ENCODE results near the gene IRF6. TPM values are rescaled to one million over a fixed set of nuclear protein-coding genes. Genes with fewer than 3 reads are reported as not detected.

Gene IRF6
- total RNA-seq = 0.16 and 0.17 TPM in 2 replicates

- Mint-ChIP-seq H3K27me3 (ENCODE audit: insufficient read depth) (peaks cover 10% of the 10 kb centered on the region), H3K4me3 (peak within 1 kb of the TSS; percentile 27), H3K27ac (no peak within 1 kb of the TSS), H3K36me3 (ENCODE audit: low read depth) (no peaks in the 10 kb centered on the region), H3K4me1 (ENCODE audit: low read depth) (peaks cover 18% of the 10 kb centered on the region), H3K9me3 (no peaks in the 10 kb centered on the region)
- intact Hi-C loops (cut with micrococcal nuclease) = no loop called here
- DNase-seq (ENCODE audit: low spot score) = no peak
Observed at GRCh38 chr1:209805875-209806760, at the start of gene IRF6. TSS of gene IRF6 (minus strand) at chr1:209806142. CDS start at chr1:209801413, 4,729 bp downstream.

GRCh38 chr1:209855623-209856022, 49.7 kb upstream of the IRF6 start:
- Mint-ChIP-seq H3K4me1 (ENCODE audit: low read depth) (no peaks in the 10 kb centered on the region), H3K36me3 (ENCODE audit: low read depth) (peaks cover 22% of the 10 kb centered on the region), H3K27ac (no peak overlapping the region), H3K9me3 (no peaks in the 10 kb centered on the region), H3K27me3 (ENCODE audit: insufficient read depth) (no peaks in the 10 kb centered on the region), H3K4me3 (no peak overlapping the region)
- intact Hi-C loops (cut with micrococcal nuclease) = no loop called here
- DNase-seq (ENCODE audit: low spot score) = no peak

- intact Hi-C loops (cut with micrococcal nuclease) = no loop called here
- H3K27ac Mint-ChIP-seq = no peak overlapping the region
- H3K9me3 Mint-ChIP-seq = no peaks in the 10 kb centered on the region
- H3K4me1 Mint-ChIP-seq (ENCODE audit: low read depth) = no peaks in the 10 kb centered on the region
- H3K27me3 Mint-ChIP-seq (ENCODE audit: insufficient read depth) = no peaks in the 10 kb centered on the region
- H3K36me3 Mint-ChIP-seq (ENCODE audit: low read depth) = peaks cover 27% of the 10 kb centered on the region
- no peak for DNase-seq (ENCODE audit: low spot score)
- no peak overlapping the region for H3K4me3 Mint-ChIP-seq
Observed at GRCh38 chr1:209855006-209855405, 49.1 kb upstream of the IRF6 start.

DNA sequence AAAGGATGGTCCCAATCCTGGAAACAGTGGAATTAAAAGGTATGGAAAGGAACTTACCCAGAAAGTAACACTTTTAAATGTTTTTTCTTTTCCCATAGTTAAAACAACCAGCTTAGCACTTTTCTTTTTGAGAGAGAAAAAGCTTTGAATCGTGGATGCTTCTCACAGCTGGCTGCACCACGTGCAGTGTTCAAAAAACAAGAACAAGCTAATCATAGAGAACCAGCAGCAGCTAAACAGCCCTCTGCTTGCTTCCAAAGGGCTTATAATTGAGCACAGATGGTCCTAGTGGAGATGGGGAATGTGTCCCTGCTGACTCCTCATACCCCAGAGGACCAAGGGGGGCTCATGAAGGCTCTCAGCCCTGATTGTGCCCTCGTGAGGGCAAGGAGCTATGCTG, 48.3 kb upstream of the IRF6 start:
- Mint-ChIP-seq H3K9me3 (no peaks in the 10 kb centered on the region), H3K36me3 (ENCODE audit: low read depth) (peaks cover 30% of the 10 kb centered on the region), H3K27me3 (ENCODE audit: insufficient read depth) (no peaks in the 10 kb centered on the region), H3K4me1 (ENCODE audit: low read depth) (no peaks in the 10 kb centered on the region), H3K27ac (no peak overlapping the region), H3K4me3 (no peak overlapping the region)
- intact Hi-C loops (cut with micrococcal nuclease) = no loop called here
- no peak for DNase-seq (ENCODE audit: low spot score)

GRCh38 chr1:209853676-209854075, 47.7 kb upstream of the IRF6 start:
- Mint-ChIP-seq H3K36me3 (ENCODE audit: low read depth) (peaks cover 31% of the 10 kb centered on the region), H3K4me3 (no peak overlapping the region), H3K27ac (no peak overlapping the region), H3K27me3 (ENCODE audit: insufficient read depth) (no peaks in the 10 kb centered on the region), H3K9me3 (no peaks in the 10 kb centered on the region), H3K4me1 (ENCODE audit: low read depth) (no peaks in the 10 kb centered on the region)
- no peak for DNase-seq (ENCODE audit: low spot score)
- intact Hi-C loops (cut with micrococcal nuclease) = no loop called here

- peaks cover 45% of the 10 kb centered on the region for H3K36me3 Mint-ChIP-seq (ENCODE audit: low read depth)
- no peak overlapping the region for H3K27ac Mint-ChIP-seq
- no peak overlapping the region for H3K4me3 Mint-ChIP-seq
- intact Hi-C loops (cut with micrococcal nuclease) = no loop called here
- no peaks in the 10 kb centered on the region for H3K27me3 Mint-ChIP-seq (ENCODE audit: insufficient read depth)
- DNase-seq (ENCODE audit: low spot score) = no peak
- H3K9me3 Mint-ChIP-seq = no peaks in the 10 kb centered on the region
- no peaks in the 10 kb centered on the region for H3K4me1 Mint-ChIP-seq (ENCODE audit: low read depth)
Observed at GRCh38 chr1:209850342-209850979, 44.5 kb upstream of the IRF6 start.

- Mint-ChIP-seq H3K4me1 (ENCODE audit: low read depth) (no peaks in the 10 kb centered on the region), H3K4me3 (no peak overlapping the region), H3K27ac (no peak overlapping the region), H3K9me3 (no peaks in the 10 kb centered on the region), H3K27me3 (ENCODE audit: insufficient read depth) (no peaks in the 10 kb centered on the region), H3K36me3 (ENCODE audit: low read depth) (peaks cover 45% of the 10 kb centered on the region)
- no peak for DNase-seq (ENCODE audit: low spot score)
- intact Hi-C loops (cut with micrococcal nuclease) = no loop called here
Observed at GRCh38 chr1:209849388-209849787, 43.4 kb upstream of the IRF6 start.

DNA sequence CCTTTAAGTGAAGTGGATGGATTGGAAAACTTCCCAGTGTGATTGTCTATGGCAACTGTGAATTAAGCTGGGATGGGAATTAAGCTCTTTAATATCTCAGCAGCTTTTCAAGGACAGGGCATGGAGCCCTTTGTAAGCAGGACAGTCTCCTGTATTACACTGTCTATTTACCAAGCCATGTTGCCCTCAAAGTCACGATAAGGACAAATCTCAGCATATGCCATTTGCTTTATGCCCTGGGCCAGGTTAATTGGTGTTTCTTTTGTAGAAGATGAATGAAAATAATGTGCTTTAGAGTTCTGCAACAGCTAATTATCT, 39.4 kb upstream of the IRF6 start:
- DNase-seq (ENCODE audit: low spot score) = no peak
- intact Hi-C loops (cut with micrococcal nuclease) = no loop called here
- Mint-ChIP-seq H3K27ac (no peak overlapping the region), H3K27me3 (ENCODE audit: insufficient read depth) (no peaks in the 10 kb centered on the region), H3K9me3 (no peaks in the 10 kb centered on the region), H3K4me1 (ENCODE audit: low read depth) (peaks cover 5% of the 10 kb centered on the region), H3K36me3 (ENCODE audit: low read depth) (peaks cover 53% of the 10 kb centered on the region), H3K4me3 (no peak overlapping the region)

GRCh38 chr1:209844695-209845407, 38.9 kb upstream of the IRF6 start:
- intact Hi-C loops (cut with micrococcal nuclease) = no loop called here
- Mint-ChIP-seq H3K27ac (no peak overlapping the region), H3K4me3 (no peak overlapping the region), H3K9me3 (no peaks in the 10 kb centered on the region), H3K36me3 (ENCODE audit: low read depth) (peaks cover 54% of the 10 kb centered on the region), H3K4me1 (ENCODE audit: low read depth) (peaks cover 10% of the 10 kb centered on the region), H3K27me3 (ENCODE audit: insufficient read depth) (no peaks in the 10 kb centered on the region)
- no peak for DNase-seq (ENCODE audit: low spot score)

DNA sequence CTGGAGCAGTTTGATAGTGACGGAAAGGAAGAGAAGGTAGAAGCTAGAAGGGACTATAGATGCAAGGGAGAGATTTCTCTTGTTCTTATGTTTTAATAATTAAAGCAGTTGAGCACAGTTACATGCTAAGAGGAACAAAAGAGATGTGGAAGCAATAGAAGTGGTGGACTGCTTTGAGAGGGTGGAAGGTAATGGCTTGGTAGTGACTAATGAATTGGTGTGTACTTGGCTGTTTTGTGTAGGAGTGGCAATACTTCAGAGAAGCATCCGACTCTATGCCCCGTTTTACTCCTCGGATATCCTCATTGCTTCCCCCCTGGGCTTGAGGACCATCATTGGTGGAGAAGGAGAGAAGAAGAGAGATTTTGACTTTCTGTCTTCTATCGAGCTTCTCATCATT, 34.7 kb upstream of the IRF6 start:
- Mint-ChIP-seq H3K36me3 (ENCODE audit: low read depth) (peaks cover 72% of the 10 kb centered on the region), H3K4me3 (peak overlapping the region; percentile 45), H3K4me1 (ENCODE audit: low read depth) (peaks cover 39% of the 10 kb centered on the region), H3K27ac (peak overlapping the region; percentile 83), H3K27me3 (ENCODE audit: insufficient read depth) (no peaks in the 10 kb centered on the region), H3K9me3 (no peaks in the 10 kb centered on the region)
- intact Hi-C loops (cut with micrococcal nuclease) = no loop called here
- no peak for DNase-seq (ENCODE audit: low spot score)

GRCh38 chr1:209839875-209840546, 34.1 kb upstream of the IRF6 start:
- peak overlapping the region; percentile 83 for H3K27ac Mint-ChIP-seq

DNA sequence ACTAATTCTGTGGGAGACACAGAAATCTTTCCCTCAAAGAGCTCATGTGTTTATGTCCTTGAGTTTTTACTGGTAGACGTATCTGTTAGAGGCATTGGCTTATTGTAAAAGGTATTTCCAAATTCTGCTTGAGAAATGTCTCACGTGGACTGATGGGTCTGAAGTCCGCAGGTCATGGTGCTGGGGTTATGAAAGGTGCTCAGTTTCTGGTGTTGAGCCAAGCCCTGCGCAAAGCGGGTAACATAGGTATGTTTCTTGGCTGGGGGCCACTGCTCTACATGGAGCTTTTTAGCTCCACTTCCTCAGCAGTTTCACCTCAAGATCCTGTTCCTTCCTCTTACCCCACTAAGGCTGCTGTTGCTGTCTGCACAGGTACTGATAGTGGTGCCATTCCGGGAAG, 32.6 kb upstream of the IRF6 start:
- Mint-ChIP-seq H3K9me3 (no peaks in the 10 kb centered on the region), H3K27me3 (ENCODE audit: insufficient read depth) (no peaks in the 10 kb centered on the region), H3K4me1 (ENCODE audit: low read depth) (peaks cover 57% of the 10 kb centered on the region), H3K4me3 (no peak overlapping the region), H3K36me3 (ENCODE audit: low read depth) (peaks cover 86% of the 10 kb centered on the region), H3K27ac (no peak overlapping the region)
- DNase-seq (ENCODE audit: low spot score) = no peak
- intact Hi-C loops (cut with micrococcal nuclease) = no loop called here

More at GRCh38 chr1:209839875-209840546, 34.1 kb upstream of the IRF6 start:
- Mint-ChIP-seq H3K4me3 (peak overlapping the region; percentile 45), H3K36me3 (ENCODE audit: low read depth) (peaks cover 76% of the 10 kb centered on the region), H3K9me3 (no peaks in the 10 kb centered on the region), H3K27me3 (ENCODE audit: insufficient read depth) (no peaks in the 10 kb centered on the region), H3K4me1 (ENCODE audit: low read depth) (peaks cover 45% of the 10 kb centered on the region)
- no peak for DNase-seq (ENCODE audit: low spot score)
- intact Hi-C loops (cut with micrococcal nuclease) = no loop called here

Measured in activated T-helper 1 cell treated with anti-CD3 and anti-CD28 coated beads, Interleukin-12 subunit alpha, Interleukin-12 subunit beta, Interleukin-2, Interleukin-4 antibody, amounts not matched to agents 30 ng/mL and 10 ng/mL and 1 ng/mL, durations not matched to agents 14 hours and 24 hours and 36 hours (primary cell).